SK-N-SH (cell line): ENCODE data around the gene SMYD3. TPM values are rescaled to one million over a fixed set of nuclear protein-coding genes. Genes with fewer than 3 reads are reported as not detected.

ENCODE experiments used
- CTCF ChIA-PET: fragments of 300-600, 350-600 bp; formaldehyde crosslinking; extraction: SDS; loops from one replicate; lab custom pipeline; 2021; lab: Yijun Ruan, JAX
- POLR2A ChIA-PET: fragments of 350-600 bp; sonication (Branson Sonifier 250); formaldehyde crosslinking; extraction: SDS; loops from one replicate; lab custom pipeline; 2020; ENCODE audit warnings: antibody characterized with exemption, inconsistent platforms; lab: Yijun Ruan, JAX
- DNase-seq: peaks from one replicate; pipeline ENCODE4 v3.0.0; 2012
- H2AFZ ChIP-seq: fragments of 200-600 bp; sonication (generic); 2 replicates; pipeline ENCODE4 v1.8.1; 2016; ENCODE audit warnings: antibody characterized with exemption, mild to moderate bottlenecking, low read depth
- H3F3A ChIP-seq: fragments of 200-600 bp; sonication (generic); replicated peaks from 2 replicates; pipeline ENCODE3; 2016; ENCODE audit warnings: antibody characterized with exemption, mild to moderate bottlenecking; ENCODE audit not compliant: insufficient read depth
- H3K27ac ChIP-seq, 2 experiments: fragments of 200-500 bp in 1 of 2; fragments of 200-600 bp in 1 of 2; sonication (Bioruptor generic) in 1 of 2; sonication (generic), shearing (Covaris generic) in 1 of 2; 2 replicates each; pipeline versions ENCODE4 v1.5.1 to v1.6.1; 2014 to 2016; ENCODE audit warnings: low read depth in 2 of 2, inconsistent platforms in 1 of 2, low read length in 1 of 2, mild to moderate bottlenecking in 1 of 2, mixed read lengths in 1 of 2
- H3K27me3 ChIP-seq: fragments of 200-600 bp; sonication (generic), shearing (Covaris generic); 2 replicates; pipeline ENCODE4 v1.6.1; 2016; ENCODE audit warnings: mixed run types; ENCODE audit not compliant: insufficient read depth
- H3K36me3 ChIP-seq, 2 experiments: fragments of 200-500 bp in 1 of 2; fragments of 200-600 bp in 1 of 2; sonication (Bioruptor generic) in 1 of 2; sonication (generic) in 1 of 2; replicated peaks in 1 of 2; 2 replicates each; pipeline versions ENCODE3 to v1.5.1; 2014 to 2016; ENCODE audit warnings: low read length in 1 of 2, mild to moderate bottlenecking in 1 of 2; ENCODE audit not compliant: insufficient read depth in 2 of 2, control insufficient read depth in 1 of 2
- H3K4me1 ChIP-seq, 2 experiments: fragments of 200-500 bp in 1 of 2; fragments of 200-600 bp in 1 of 2; sonication (Bioruptor generic) in 1 of 2; sonication (generic), shearing (Covaris generic) in 1 of 2; 2 replicates each; pipeline versions ENCODE4 v1.5.1 to v1.6.1; 2014 to 2016; ENCODE audit warnings: low read depth in 1 of 2, low read length in 1 of 2, mixed run types in 1 of 2; ENCODE audit not compliant: insufficient read depth in 2 of 2, control insufficient read depth in 1 of 2
- H3K4me2 ChIP-seq: fragments of 200-600 bp; sonication (generic), shearing (Covaris generic); 2 replicates; pipeline ENCODE4 v1.6.1; 2017; ENCODE audit warnings: mixed run types
- H3K4me3 ChIP-seq, 2 experiments: fragments of 200-500 bp in 1 of 2; fragments of 200-600 bp in 1 of 2; sonication (Bioruptor generic) in 1 of 2; sonication (generic), shearing (Covaris generic) in 1 of 2; 2 replicates each; pipeline versions ENCODE4 v1.5.1 to v1.8.1; 2014 to 2016; ENCODE audit warnings: low read depth in 2 of 2, inconsistent platforms in 1 of 2, low read length in 1 of 2, mild to moderate bottlenecking in 1 of 2, mixed read lengths in 1 of 2, moderate library complexity in 1 of 2
- H3K79me2 ChIP-seq: fragments of 200-600 bp; sonication (generic); 2 replicates; pipeline ENCODE4 v1.8.1; 2017; ENCODE audit warnings: mild to moderate bottlenecking; ENCODE audit not compliant: insufficient read depth
- H3K9ac ChIP-seq: fragments of 200-600 bp; sonication (generic); 2 replicates; pipeline ENCODE4 v1.6.1; 2017; ENCODE audit warnings: mixed run types
- H3K9me2 ChIP-seq: fragments of 200-600 bp; sonication (generic); 2 replicates; pipeline ENCODE4 v1.6.1; 2017; ENCODE audit warnings: mixed run types
- H3K9me3 ChIP-seq: fragments of 200-600 bp; sonication (generic); 2 replicates; pipeline ENCODE4 v1.6.1; 2017; ENCODE audit warnings: mixed run types, mild to moderate bottlenecking, moderate library complexity
- H4K20me1 ChIP-seq: fragments of 200-600 bp; sonication (generic); 2 replicates; pipeline ENCODE4 v1.6.1; 2017; ENCODE audit warnings: mild to moderate bottlenecking, mixed run types; ENCODE audit not compliant: insufficient read depth
- CHD2 ChIP-seq: fragments of 150-350 bp; IDR thresholded peaks from 2 replicates; pipeline ENCODE4 v1.6.1; 2018; ENCODE audit warnings: low read length; ENCODE audit not compliant: partially characterized antibody
- EP300 ChIP-seq, 2 experiments: IDR thresholded peaks; 2 replicates each; pipeline versions ENCODE4 v1.4.0 to v1.6.1; 2012; ENCODE audit warnings: borderline replicate concordance in 1 of 2, low read depth in 1 of 2, low read length in 1 of 2
- FOXM1 ChIP-seq: IDR thresholded peaks from 2 replicates; pipeline ENCODE4 v1.4.0; 2012; ENCODE audit warnings: low read depth, mild to moderate bottlenecking
- GABPA ChIP-seq: IDR thresholded peaks from 2 replicates; pipeline ENCODE4 v1.4.0; 2012; ENCODE audit warnings: low read depth, mild to moderate bottlenecking
- GATA2 ChIP-seq: sonication (generic); formaldehyde crosslinking; IDR thresholded peaks from 2 replicates; pipeline ENCODE4 v1.5.0; 2020; ENCODE audit warnings: mild to moderate bottlenecking, missing genetic modification reagents
- IRF3 ChIP-seq: fragments of 150-350 bp; IDR thresholded peaks from 2 replicates; pipeline ENCODE4 v1.6.1; 2016; ENCODE audit warnings: mild to moderate bottlenecking, low read depth, low read length
- MXI1 ChIP-seq: IDR thresholded peaks from 2 replicates; pipeline ENCODE4 v1.6.1; 2012; ENCODE audit warnings: mild to moderate bottlenecking, low read depth, low read length, improper control_type of control experiment
- NFIC ChIP-seq: IDR thresholded peaks from 2 replicates; pipeline ENCODE4 v1.4.0; 2012; ENCODE audit warnings: borderline replicate concordance
- NRF1 ChIP-seq: IDR thresholded peaks from 2 replicates; pipeline ENCODE4 v1.6.1; 2012; ENCODE audit warnings: low read depth, mild to moderate bottlenecking, low read length
- PBX3 ChIP-seq: IDR thresholded peaks from 2 replicates; pipeline ENCODE4; 2012
- POLR2AphosphoS5 ChIP-seq: IDR thresholded peaks from 2 replicates; pipeline ENCODE4 v1.6.1; 2012; ENCODE audit warnings: low read depth, low read length
- RAD21 ChIP-seq: IDR thresholded peaks from 2 replicates; pipeline ENCODE4 v1.6.1; 2012; ENCODE audit warnings: mild to moderate bottlenecking, low read length
- REST ChIP-seq: IDR thresholded peaks from 2 replicates; pipeline ENCODE4 v1.6.1; 2012; ENCODE audit warnings: mild to moderate bottlenecking, low read depth, low read length, moderate library complexity
- TAF1 ChIP-seq: IDR thresholded peaks from 2 replicates; pipeline ENCODE4 v1.6.1; 2012; ENCODE audit warnings: low read depth, mild to moderate bottlenecking, low read length, moderate library complexity, borderline replicate concordance
- USF2 ChIP-seq: fragments of 150-350 bp; IDR thresholded peaks from 2 replicates; pipeline ENCODE4 v1.6.1; 2017; ENCODE audit warnings: antibody characterized with exemption, low read length, low read depth, borderline replicate concordance
- WGBS: methylation state at CpG from one replicate; pipeline ENCODE4 v1.1.6; 2017; ENCODE audit warnings: low lambda C conversion rate; 5-methylcytosine and 5-hydroxymethylcytosine counted together
- polyA plus RNA-seq, 3 experiments: library from polyadenylated mRNA; depleted of rRNA; stranded (reverse); fragments of >200 nt; gene quantifications; 2 replicates each; pipeline ENCODE4 v1.2.3, GENCODE V29; 2012

SMYD3 gene
- polyA plus RNA-seq, 1 of the 3 experiments (the other 2 are of a cell fraction): 31.4 TPM

- Histone ChIP-seq H3K27me3 (no peaks in the 10 kb centered on the region), H3K4me3 (no peak overlapping the region), H3K36me3 (no peaks in the 10 kb centered on the region), H4K20me1 (no peaks in the 10 kb centered on the region), H3K9me3 (no peaks in the 10 kb centered on the region), H3K4me1 (peaks cover 20 to 55% of the 10 kb centered on the region in 2 experiments), H3K27ac (peak overlapping the region; percentile 86 to 100), H3F3A (peaks cover 4% of the 10 kb centered on the region), H3K4me2 (0 out of 2 replicates have a peak overlapping the region, but pooled peaks have one; percentile 50), H3K9ac (no peak overlapping the region), H3K79me2 (no peaks in the 10 kb centered on the region), H2AFZ (no peak overlapping the region), H3K9me2 (no peaks in the 10 kb centered on the region)
- no peak for TF ChIP-seq POLR2AphosphoS5
- no peak for TF ChIP-seq USF2
- TF ChIP-seq IRF3: no peak
- no peak for TF ChIP-seq MXI1
- no peak for TF ChIP-seq GABPA
- TF ChIP-seq TAF1: no peak
- no peak for TF ChIP-seq PBX3
- no peak for TF ChIP-seq NFIC
- no peak for TF ChIP-seq FOXM1
- TF ChIP-seq REST: no peak
- TF ChIP-seq NRF1: no peak
- TF ChIP-seq CHD2: no peak
- TF ChIP-seq GATA2 (CRISPR knock-in tag): no peak
- TF ChIP-seq RAD21: no peak
- TF ChIP-seq EP300 (IDR thresholded peaks at IDR 0.05; ENCODE audit: borderline replicate concordance in 1 of 2, low read depth in 1 of 2, low read length in 1 of 2): no peak
- 97% methylated on average over 10 of the region's 10 CpGs for WGBS
- ChIA-PET POLR2A (no interaction called here), CTCF (interaction anchor here (0.6 to 1.7 kb wide), 6 partner anchors 9 to 636 kb away, joined by 3 to 7 read pairs (median 3); no protein-coding TSS in a partner anchor)
- DNase-seq: no peak
Measured at GRCh38 chr1:245788886-245789285, 718.2 kb downstream of the SMYD3 start.
